HEK293 (cell line): ENCODE data around the gene DNAH1.

Experiments
- ZNF239 ChIP-seq: fragments of 450-650 bp; formaldehyde crosslinking; IDR thresholded peaks from 2 replicates; pipeline ENCODE4 v1.5.1; 2016; ENCODE audit warnings: missing biosample characterization, missing genetic modification characterization
- ZNF324 ChIP-seq: fragments of 450-650 bp; formaldehyde crosslinking; IDR thresholded peaks from 2 replicates; pipeline ENCODE4 v1.5.1; 2016; ENCODE audit warnings: missing biosample characterization, missing genetic modification characterization
- TF ChIP-seq, protein P1 (sequence below): fragments of 450-650 bp; IDR thresholded peaks from 2 replicates; pipeline ENCODE4 v1.5.1; 2018; ENCODE audit warnings: missing biosample characterization, mild to moderate bottlenecking, missing genetic modification characterization
- TF ChIP-seq, protein P2 (sequence below): fragments of 450-650 bp; formaldehyde crosslinking; IDR thresholded peaks from 2 replicates; pipeline ENCODE4 v1.5.1; 2016; ENCODE audit warnings: missing biosample characterization, missing genetic modification characterization

DNA sequence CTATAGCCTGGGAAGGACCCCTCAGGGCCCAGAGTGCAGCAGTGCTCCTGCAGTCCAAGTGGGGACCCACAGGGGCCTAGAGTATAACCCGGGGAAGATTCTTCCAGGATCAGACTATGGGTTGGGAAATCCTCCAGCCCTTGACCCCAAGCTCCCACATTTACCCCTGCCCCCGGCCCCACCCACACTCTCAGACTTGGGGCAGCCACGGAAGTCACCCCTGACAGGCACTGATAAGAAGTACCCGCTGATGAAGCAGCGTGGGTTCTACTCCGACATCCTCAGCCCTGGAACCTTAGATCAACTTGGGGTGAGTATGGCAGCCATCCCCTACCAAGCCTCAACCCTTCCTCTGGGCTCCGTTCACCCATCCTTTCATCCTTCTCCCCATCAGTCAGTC lies 6.3 kb downstream of the DNAH1 start:
- TF ChIP-seq, protein P1, sequence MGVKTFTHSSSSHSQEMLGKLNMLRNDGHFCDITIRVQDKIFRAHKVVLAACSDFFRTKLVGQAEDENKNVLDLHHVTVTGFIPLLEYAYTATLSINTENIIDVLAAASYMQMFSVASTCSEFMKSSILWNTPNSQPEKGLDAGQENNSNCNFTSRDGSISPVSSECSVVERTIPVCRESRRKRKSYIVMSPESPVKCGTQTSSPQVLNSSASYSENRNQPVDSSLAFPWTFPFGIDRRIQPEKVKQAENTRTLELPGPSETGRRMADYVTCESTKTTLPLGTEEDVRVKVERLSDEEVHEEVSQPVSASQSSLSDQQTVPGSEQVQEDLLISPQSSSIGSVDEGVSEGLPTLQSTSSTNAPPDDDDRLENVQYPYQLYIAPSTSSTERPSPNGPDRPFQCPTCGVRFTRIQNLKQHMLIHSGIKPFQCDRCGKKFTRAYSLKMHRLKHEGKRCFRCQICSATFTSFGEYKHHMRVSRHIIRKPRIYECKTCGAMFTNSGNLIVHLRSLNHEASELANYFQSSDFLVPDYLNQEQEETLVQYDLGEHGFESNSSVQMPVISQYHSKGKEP (tag by site-specific recombination), result no peak
- no peak for TF ChIP-seq ZNF239 (tag by site-specific recombination)
- TF ChIP-seq, protein P2, sequence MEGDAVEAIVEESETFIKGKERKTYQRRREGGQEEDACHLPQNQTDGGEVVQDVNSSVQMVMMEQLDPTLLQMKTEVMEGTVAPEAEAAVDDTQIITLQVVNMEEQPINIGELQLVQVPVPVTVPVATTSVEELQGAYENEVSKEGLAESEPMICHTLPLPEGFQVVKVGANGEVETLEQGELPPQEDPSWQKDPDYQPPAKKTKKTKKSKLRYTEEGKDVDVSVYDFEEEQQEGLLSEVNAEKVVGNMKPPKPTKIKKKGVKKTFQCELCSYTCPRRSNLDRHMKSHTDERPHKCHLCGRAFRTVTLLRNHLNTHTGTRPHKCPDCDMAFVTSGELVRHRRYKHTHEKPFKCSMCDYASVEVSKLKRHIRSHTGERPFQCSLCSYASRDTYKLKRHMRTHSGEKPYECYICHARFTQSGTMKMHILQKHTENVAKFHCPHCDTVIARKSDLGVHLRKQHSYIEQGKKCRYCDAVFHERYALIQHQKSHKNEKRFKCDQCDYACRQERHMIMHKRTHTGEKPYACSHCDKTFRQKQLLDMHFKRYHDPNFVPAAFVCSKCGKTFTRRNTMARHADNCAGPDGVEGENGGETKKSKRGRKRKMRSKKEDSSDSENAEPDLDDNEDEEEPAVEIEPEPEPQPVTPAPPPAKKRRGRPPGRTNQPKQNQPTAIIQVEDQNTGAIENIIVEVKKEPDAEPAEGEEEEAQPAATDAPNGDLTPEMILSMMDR, result no peak
- TF ChIP-seq ZNF324, result no peak
